Fibroblast of skin of scalp (primary cell): ENCODE data around the gene SYNJ2.
A peak's percentile ranks its signal among the peaks of the same experiment; 100 is the strongest.

Experiments
- DNase-seq: peaks from one replicate; pipeline ENCODE4 v3.0.0-alpha.2; 2013

Gene SYNJ2

DNA sequence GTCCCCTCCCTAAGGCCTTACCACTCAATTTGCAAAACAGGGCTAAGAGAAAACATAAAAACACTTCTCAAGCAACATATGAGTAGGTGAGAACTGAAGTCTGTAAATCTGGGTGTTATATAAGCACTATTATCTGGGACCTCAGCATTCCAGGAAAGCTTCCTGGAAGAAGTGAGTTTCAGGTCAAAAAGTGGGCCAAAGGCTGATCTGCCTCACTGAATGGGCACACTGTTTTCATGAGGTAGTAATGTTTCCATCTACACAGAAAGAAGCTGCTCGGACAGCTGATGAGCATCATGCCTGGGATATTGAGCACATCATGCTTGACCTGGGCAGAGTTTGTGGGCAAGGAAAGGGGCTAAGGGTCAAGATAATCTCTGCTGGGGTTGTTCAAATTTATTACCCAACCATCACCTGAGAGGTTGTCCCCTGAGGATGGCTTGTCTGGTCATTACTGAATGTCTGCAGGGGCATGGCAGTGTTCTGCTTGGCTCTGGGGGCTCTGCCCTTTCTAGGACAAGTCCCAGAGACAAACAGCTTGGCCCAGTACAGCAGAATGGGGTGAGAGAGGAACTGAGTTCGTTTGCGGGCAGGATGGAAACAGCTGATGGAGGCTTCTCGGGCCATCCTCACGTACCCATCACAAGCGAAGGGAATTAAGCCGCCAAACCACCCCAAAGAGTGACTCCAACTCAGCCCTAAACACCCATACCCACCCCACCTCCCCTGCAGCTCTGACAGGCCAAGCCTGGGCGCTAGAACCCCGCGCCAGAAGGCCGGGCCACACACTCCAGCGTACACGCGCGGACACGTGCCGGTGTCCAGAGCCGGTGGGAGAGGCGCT lies 1.2 kb upstream of the SYNJ2 start:
- DNase-seq, result no peak

DNA sequence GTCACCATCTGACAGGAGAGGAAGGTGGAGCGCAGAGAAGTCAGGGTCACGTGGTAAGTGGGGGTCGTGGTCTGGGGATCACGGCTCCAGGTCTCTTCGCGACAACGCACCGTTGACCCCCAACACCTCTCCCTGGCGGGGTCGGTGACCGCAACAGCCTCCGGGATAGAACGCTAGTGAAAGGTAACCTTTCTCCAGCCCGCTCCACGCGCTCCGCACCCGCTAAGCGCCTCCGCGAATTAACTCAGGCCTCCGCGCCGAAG lies 600 bp upstream of the SYNJ2 start:
- DNase-seq, result no peak

DNA sequence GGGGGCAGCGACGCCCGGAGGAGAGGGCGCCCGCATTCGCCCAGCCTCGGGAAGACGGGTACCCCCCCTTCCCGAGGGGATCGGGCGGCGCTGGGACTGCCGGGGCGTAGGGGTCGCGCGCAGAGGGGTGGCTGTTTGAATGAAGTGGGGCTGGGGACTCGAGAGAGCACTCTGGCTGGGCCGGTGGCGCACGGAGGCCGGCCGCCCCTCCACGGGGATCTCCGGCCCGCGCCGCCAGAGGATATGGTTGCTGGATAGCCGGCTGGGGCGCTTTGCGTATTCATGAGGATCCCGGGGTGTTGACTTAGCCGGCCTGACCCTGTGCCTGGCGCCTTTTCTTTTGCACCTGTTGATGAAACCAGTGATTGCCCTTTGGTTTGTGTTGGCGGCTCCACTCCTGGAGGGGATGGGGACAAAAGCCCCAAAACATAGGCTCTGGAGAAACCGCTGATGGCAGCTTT lies 469 bp downstream of the SYNJ2 start:
- peak; percentile 36 for DNase-seq

DNA sequence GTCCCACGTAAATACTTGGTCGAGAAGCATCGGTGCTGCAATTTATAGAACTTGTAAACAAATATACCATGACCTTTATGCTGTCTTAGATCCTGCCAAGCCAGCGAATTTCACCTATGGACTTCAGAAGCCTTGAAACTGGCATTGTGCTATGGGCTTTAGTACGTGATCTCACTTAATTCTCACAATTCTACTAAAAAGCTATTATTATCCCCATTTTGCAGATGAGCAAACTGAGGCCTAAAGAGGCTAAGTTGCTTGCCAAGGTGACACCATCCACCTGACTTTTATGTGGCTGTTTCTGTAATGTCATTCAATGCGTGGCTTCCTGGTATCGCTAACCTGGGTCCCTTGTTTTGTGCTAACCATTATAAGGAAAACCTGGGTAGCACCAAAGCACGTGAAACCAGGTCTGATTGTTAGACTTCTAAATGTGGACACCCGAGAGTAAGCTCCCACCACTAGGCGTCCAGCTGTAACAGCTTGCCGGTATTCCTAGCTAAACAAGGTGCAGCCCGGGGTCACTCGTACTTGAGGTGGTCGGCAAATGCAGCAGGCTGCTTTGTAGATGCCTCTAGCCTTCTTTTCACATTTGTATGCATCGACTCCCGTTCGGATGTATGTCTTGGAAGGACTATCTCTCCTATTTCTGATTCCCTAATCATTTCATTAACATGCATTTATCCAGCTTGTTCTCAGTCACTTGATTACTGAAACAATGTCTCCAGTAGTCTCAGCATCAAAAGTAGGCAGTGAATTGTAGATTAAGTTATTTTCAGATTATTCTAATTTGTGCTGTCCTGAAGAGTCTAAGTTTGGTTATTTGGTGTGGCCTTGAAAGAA lies 1.1 kb downstream of the SYNJ2 start:
- peak; percentile 50 for DNase-seq

DNA sequence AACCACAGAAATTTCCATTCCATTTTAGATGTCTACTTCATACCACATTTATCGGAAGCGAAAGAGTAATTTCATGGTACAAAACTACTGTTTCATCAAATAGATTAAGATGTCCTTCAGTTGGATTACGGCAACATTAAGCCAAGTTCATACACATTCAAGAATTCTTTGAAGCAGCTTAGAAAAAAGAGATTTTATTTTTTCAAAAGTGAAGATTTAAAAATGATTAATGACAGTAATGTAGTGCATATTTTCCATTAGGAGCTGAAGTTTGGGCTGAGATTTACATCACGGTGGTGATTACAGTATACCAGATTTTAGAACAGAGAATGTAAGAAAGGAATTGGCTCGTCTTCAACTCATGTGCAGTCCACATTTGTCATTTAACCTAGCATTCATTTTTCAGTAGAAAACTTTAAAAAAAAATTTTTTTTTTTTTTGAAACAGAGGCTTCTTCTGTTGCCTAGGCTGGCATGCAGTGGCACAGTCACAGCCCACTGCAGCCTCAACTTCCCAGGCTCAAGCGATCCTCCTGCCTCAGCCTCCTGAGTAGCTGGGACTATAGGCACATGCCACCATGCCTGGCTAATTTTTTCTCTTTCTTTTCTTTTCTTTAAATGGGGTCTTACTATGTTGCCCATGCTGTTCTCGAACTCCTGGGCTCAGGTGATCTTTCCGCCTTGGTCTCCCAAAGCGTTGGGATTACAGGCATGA lies 1.9 kb downstream of the SYNJ2 start:
- DNase-seq, result peak; percentile 50

DNA sequence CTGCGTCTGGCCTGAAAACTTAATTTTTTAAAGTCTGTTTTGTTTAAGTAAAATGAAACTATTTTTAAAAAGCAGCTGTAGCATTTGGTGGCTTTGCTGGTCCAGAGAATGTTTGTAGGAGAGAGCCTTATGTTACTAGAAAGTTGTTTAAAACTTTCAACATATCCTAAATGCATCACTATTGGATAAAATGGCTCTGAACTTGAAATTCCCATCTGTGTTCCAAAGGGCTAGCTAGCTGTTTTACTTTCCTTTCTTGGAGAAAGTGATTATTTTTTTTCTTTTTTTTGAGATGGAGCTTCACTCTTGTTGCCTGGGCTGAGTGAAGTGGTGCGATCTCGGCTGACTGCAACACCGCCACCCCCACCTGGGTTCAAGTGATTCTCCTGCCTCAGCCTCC lies 2.5 kb downstream of the SYNJ2 start:
- no peak for DNase-seq

DNA sequence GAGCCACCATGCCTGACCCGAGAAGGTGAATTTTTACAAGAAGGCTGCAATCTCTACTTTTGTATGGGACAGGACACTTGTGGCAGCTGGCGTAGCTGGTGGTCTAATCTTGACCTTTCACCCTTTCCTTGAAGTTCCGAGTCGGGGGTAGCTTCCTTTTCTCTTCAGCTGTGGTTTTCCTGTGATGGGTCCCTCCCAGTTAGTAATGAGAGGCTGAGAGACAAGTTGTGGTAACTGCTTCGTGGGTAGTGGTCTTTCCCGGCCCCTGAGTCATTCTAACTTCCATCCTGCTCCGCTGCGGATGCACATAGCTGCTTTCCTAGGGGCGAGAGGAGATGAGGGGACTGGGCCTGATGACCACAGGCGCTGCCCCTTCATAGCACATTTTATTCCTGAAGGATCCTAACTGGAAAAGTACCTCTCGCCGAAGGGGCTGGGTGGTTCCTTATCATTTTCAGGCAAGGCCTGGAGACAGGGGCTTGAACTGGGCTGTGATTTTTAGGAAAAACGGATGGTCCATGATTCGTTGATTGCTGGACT lies 3.1 kb downstream of the SYNJ2 start:
- no peak for DNase-seq

DNA sequence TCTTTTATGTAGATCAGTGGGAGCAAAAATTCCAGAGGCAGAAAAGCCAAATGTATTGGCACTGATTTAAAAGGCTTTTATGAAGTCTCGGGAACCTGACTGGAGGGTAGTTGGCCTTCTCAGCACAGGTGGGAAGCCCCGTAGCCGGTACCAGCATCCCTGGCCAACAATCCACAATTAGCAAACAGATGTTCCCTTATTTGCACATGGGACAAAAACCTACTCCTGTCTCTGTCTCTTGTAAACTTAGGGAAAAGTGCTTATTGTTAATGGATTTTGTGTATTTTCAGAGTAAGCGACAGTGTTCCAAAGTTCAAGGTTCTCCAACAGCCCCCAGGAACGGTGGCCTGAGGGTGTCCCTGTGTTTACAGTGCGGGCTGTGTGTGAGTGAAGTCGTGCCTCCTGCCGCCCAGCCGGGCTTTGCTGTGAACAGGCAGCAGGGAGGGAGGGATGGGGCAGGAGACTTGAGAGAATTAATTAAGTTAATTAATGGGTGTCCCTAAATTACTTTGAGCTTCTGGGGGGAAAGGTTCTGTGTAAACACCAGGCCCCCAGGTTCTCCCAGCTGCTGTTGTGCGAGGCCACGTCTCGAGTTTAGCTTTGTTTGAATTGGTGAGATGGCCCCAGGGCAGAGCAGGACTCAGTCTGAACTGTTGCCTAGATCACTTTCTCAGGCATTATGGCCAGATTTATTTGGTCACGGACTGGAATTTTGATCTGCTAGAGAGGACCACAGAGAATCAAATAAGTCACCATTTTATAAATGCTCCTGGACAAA lies 3.9 kb downstream of the SYNJ2 start:
- DNase-seq, result no peak

DNA sequence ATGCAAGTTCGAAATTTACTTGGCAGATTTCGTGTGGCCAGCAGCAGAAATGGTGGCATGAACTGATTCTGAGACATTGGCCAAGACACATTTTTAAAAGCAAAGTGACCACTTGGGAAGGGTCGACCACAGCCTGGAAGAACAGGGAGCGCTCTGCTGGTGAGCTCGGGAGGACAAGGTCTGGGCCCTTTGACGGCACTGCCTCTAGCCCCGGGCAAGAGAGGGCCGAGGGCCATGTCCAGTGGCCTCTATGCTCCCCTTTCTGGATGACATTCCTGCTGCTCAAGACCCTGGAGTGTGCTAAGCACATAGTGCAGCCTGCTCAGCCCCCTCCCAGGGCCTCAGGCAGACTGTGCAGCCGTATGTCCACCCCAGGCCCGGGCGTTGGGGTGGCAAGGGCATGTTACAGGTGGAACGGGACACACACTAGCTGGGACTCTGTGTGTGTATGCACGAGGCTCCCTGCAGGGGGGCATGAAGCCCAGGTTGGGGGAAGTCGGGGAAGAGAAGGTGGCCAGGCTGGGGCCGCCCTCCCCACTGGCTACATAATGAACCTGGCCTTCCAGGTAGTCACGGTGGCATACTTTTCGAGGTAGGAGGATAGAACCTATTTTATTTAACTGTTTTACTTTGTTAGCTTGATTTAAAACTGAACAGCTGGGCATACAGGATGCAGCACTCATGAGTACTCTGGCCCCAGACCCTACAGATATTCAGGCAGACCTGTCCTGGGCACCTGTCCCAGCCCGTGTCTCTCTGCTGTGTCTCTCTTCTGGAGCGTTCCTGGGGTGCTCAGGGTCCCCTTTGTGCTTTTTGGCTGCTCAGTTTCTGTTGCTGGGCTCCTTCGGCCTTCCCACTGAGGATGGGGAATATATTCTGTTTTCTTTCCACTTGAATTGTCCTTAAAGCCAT lies 6.4 kb downstream of the SYNJ2 start:
- no peak for DNase-seq

DNA sequence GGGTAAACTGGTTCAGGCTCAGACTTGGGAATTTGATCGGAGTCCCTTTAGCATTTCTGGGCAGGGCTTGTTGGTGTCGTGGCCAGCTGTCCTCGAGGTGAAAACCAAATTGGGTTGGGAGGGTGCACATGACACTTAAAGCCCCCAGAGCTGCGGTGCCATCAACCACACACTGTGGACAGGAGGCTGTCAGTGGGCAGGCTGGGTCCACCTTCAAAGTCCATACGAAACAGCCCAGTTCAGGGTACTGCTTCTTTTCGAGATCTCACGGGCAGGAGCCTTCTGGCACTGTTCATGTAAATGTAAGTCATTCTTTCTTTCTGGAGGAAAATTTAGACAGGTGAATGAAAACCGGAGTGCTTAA lies 7.0 kb downstream of the SYNJ2 start:
- no peak for DNase-seq

DNA sequence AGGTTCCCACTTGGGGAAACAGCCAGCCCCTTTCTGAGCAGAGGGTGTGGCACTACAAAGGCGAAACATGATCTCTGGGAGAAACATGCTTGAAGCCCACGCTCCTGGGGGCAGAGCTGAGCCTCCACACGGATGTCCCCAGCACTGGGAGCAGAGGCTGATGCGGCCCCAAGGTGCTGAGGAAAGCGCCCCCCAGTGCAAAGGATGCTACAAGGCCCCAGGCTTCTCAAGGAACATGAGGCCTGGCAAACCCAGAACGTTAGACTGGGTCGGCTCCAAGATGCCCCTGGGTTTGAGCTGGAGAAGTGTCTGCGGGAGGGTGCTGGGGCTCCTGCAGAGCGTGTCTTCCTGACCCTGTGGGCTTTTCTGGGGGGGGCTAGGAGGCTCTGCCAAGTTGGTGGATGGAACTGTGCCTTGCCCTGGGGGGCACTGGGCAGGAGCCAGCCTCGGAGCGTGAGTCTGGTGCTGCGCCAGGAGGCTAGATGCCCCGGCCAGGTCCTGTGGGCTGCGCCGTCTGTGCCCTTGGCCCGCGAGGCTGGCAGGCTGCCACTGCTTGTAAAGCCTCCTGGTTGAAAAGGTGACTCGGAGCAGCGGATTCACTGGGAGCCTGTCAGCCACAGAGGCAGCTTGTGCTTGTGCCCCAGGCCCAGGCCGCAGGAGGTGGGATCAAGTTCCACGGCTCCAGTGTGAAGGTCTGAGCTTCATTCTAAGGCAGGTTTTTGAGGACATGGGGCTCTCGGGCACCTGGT lies 8.1 kb downstream of the SYNJ2 start:
- peak; percentile 45 for DNase-seq

DNA sequence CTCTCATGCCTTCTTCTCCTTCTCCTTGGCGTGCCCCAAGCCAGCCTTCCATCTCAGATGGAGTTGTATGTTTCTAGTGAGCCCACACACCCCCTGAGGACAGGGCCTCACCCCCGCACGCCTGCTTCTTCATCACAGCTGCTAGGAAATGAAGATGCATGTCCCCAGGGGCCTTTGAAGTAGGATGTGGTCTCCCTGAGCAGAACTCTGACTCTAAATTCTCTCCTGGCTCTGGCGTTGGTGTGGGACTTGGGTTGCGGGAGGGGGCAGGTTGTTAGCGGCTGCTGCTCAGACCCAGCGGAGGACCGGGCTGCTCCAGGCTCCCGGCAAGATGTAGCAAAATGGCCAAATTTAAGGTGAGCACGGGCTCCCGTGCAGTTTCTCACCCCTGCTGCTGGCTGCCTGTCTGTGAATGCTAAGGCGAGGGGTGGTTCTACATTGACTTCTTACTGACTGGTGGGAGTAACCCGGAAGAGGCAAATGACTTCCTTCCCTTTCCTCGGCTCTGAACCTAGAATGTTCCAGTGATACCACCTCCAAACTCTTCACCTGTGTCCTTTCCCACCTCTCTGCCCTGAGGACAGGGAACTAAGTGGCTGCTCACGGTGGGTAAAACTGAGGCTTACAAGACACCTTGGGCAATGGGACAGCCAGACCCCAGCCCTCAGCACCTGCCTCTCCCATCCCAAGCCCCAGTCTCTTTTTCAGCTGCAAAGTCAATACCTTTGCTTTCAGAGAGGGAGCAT lies 8.8 kb downstream of the SYNJ2 start:
- peak; percentile 55 for DNase-seq

DNA sequence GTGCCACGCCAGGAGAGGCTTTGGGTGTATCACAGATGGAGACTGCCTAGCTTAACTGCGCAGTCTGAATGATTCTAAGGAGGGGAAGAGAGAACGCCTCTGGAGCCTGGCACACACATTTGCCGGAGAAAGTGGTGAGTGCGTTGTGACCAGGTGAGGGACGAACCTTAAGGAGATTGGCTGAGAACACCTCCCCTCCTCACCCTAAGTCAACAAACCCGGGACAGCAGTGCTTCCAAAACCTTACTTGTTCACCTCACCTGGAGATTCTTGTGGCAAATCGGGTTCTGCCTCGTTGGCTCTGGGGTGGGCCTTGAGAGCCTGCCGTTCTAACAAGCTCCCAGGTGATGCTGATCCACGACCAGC lies 9.4 kb downstream of the SYNJ2 start:
- no peak for DNase-seq

DNA sequence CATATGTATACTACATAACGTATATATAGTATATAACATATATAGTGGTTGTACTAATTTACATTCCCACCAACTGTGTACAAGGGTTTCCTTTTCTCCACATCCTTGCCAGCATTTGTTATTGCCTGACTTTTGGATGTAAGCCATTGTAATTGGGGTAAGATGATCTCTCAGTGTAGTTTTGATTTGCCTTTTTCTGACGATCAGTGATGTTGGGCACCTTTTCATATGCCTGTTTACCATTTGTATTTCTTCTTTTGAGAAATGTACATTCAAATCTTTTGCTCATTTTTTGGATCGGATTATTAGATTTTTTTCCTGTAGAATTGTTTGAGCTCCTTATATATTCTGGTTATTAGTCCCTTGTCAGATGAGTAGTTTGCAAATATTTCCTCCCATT lies 11.4 kb downstream of the SYNJ2 start:
- DNase-seq, result no peak

DNA sequence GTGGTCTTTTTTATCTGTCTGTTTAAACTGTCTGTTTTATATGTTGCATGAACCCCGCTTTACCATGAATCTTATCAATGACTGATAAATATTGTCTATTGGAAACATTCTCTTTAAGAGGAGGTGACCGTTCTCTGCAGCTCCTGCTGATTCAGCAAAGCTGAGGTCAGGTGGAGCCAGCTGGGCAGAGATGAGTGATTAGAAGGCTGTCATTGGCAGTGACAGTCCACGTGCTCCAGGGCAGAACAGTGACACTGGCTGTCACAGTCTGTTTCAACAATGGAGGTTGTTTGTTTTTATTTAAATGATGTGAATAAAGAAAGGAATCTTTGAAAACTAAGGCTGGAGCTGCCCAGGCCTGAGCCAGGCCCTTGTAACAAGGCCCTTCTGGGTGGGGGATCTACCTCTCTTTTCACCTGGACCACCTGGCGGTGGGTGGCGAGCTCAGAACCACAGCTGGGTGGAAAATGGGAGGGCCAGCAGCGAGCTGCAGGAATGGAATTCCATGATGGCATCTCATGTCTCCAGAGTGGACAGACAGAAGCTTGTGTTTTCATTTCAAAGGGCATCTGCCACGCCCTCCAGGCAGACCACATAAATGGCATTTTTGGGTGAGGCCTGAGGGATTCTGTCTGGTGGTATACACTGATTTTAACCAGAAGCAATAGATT lies 12.6 kb downstream of the SYNJ2 start:
- DNase-seq, result no peak

DNA sequence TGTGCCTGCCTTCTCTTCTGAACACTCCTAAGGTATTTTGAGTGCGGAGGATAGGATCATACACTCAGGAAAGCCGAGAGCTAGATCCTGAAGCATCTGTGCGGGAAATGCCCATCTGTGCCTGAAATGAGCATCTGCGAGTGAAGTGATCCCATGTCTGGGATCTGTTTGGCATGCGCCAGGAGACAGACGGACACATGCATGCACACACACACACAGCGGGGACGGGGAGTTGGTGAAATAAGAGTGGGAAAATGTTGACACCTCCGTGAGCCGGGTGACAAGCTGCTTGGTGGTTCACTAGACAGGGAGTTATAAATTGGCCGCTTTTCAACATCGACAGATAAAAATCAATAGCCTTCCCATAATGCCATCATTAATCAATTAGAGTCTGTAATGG lies 13.8 kb downstream of the SYNJ2 start:
- no peak for DNase-seq

DNA sequence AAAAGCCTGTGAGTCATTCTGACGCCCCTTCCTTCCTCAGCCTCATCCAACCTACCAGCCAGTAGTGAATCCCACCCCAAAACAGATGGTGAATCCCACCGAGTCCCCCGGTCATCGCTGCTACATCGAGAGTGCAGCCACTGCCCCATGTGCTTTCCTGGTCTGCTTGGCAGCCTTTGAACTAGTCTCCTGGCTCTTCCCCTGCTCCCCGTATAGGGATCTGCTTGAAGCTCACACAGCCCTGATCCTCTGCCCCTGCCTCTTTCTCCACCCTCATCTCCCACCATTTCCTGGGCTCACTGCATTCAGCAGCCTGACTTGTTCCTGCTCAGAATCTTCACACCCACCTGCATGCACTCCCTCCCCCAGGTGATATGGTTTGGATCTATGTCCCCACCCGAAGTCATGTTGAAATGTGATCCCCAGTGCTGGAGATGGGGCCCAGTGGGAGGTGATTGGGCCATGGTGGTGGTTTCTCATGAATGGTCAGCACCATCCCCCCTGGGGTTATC lies 14.6 kb downstream of the SYNJ2 start:
- DNase-seq, result no peak

DNA sequence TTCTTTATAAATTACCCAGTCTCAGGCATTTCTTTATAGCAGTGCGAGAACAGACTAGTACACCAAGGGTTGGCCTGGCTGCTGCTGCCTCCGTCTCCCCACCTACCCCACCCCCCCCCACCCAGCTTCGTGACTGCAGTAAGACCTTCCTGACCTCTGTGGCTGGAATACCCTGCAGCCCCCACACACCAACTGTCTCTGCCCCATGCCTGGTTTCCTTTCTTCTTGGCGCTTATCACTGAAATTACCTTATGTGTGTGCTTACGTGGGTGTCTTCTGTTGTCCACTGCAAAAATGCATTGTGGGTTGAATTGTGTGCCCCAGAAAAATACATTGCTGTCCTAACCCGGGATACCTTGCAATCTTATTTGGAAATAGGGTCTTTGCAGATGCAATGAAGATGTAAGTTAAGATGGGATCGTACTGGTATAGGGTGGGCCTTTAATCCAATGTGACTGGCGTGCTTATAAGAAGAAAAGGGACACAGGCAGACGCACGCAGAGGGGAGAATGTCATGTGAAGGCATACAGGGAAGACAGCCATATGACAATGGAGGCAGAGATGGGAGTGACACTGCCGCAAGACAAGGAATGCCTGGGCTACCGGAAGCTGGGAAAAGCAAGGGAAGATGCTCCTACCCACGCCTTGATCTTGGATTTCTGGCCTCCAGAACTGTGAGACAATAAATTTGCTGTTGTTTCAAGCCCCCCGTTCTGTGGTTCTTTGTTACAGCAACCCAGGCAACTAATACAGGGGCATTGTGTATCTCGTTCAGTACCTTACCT lies 15.4 kb downstream of the SYNJ2 start:
- no peak for DNase-seq
